GM18505 (cell line): Measurements from ENCODE around the gene TRAF1.
A peak's percentile ranks its signal among the peaks of the same experiment; 100 is the strongest.

ENCODE experiments used
- ATAC-seq: cut with Tn5 transposase; IDR thresholded peaks from one replicate; pipeline ENCODE4 v1.9.1; 2021; ENCODE audit not compliant: unreplicated experiment
- POLR2A ChIP-seq: IDR thresholded peaks from 4 replicates; pipeline ENCODE4 v1.6.1; 2011; ENCODE audit warnings: borderline replicate concordance; ENCODE audit not compliant: insufficient read depth, insufficient read length; ENCODE audit errors: extremely low read depth

Gene TRAF1

GRCh38 chr9:120891884-120892747 lies 34.5 kb downstream of the TRAF1 start:
- ATAC-seq = peak; percentile 28
- TF ChIP-seq POLR2A = peak; percentile 51

GRCh38 chr9:120891245-120891883 lies 35.2 kb downstream of the TRAF1 start:
- ATAC-seq = no peak
- no peak for TF ChIP-seq POLR2A

DNA sequence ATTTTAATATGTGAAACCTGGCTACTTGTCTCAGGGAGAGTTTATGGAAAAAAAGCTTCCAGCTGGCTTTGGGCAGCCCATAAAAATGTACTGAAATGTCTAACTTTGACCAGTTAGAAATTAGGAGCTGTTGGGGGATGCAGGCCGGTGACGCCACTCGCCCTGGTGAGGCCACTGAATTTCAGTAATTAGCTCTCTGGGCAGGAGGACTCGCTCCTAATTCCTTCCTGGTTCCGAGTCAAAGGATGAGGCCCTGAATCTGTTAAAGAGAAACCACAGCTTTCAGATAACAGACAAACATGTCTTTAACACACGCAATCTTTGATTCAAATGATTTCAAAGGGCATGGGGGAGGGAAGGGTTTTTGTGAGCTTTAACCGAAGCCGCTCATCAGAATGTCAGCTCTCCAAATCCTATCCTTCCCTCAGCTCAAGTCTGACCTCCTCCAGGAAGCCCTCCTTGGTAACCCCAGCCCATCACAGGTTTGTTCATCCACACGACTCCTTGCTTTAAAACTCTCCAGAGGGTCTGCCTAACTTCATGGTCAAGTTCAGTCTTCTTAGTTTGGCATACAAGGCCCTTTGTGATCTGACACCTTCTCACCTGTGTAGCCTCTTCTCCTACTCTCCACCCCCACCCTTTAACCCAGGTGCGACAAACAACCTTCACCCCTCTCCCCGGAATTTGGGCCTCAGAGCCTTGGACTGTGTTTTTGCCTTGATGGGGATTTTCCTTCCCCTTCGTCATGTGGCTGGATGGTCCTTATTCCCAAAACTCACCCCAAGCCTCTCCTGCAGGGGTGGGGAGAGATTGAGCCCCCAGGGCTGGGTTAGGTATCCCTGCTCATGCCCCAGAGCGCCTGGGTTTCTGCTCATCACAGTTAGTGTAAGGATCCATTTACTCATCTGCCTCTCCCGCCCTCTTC lies 36.0 kb downstream of the TRAF1 start:
- ATAC-seq = no peak
- no peak for TF ChIP-seq POLR2A

DNA sequence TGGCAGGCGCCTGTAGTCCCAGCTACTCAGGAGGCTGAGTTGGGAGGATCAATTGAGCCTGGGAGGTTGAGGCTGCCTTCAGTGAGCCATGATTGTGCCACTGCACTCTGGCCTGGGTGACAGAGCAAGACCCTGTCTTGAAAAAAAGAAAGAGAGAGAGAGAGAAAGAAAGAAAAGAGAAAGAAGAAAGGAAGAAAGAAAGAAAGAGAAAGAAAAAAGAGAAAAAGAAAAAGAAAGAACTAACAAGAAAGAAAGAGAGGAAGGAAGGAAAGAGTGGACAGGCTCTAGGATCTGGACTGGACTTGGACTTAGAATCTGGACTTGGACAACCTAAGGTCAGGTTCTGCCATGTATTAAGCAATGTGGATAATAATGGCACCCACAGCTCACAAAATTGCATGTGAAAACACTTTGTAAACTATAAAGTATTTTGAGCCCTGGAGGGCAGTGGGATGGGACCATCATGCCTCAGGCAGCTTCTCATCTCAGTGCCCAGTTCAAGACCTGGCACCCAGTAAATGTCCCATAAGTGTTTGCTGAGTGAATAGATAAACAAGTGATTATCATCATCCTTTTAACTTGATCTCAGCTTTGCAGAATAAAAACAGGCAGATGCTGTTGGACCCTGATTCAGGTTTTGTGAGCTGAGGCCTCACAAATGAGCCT lies 36.9 kb downstream of the TRAF1 start:
- no peak for ATAC-seq
- TF ChIP-seq POLR2A = no peak

- no peak for TF ChIP-seq POLR2A
- no peak for ATAC-seq
Measured at GRCh38 chr9:120888626-120889025, 38.0 kb downstream of the TRAF1 start.

- no peak for TF ChIP-seq POLR2A
- ATAC-seq = no peak
Measured at GRCh38 chr9:120886490-120886967, 40.1 kb downstream of the TRAF1 start.

GRCh38 chr9:120885958-120886357 lies 40.6 kb downstream of the TRAF1 start:
- ATAC-seq = no peak
- TF ChIP-seq POLR2A = no peak

- ATAC-seq = no peak
- no peak for TF ChIP-seq POLR2A
Measured at GRCh38 chr9:120885457-120885856, 41.1 kb downstream of the TRAF1 start.

DNA sequence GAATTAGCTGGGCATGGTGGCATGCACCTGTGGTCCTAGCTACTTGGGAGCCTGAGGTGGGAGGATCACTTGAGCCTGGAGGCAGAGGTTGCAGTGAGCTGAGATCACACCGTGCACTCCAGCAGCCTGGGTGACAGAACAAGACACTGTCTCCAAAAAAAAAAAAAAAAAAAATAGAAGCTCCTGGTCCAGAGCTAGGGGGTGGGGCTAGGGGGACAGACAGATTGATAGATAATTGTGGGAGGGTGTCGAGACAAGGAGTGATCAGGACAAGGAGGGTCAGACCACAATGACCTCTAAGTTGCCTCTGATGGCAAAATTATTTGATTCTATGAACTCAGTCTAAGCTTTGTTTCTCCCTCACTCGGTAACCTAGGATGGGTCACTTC lies 43.0 kb downstream of the TRAF1 start:
- ATAC-seq = no peak
- no peak for TF ChIP-seq POLR2A

GRCh38 chr9:120882935-120883607 lies 43.5 kb downstream of the TRAF1 start:
- TF ChIP-seq POLR2A = no peak
- ATAC-seq = no peak

DNA sequence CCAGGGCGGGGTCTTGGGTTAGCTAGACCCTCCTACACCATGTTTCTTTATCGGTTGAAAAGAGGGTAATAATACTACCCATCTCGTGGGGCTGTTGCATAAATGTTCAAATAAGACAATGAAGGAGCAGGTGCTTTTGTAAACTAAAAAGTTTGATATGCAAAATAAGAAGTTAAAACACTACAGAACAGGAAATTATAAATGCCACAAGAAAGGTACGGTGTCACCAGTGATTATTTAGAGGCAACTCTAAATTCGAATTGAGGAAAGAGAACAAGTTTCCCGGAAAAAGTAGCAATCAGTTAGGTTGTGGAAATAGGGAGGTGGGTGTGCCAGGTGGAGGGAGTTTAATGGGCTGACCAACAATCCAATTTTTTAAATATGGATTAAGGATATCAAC lies 47.1 kb downstream of the TRAF1 start:
- no peak for TF ChIP-seq POLR2A
- ATAC-seq = no peak

DNA sequence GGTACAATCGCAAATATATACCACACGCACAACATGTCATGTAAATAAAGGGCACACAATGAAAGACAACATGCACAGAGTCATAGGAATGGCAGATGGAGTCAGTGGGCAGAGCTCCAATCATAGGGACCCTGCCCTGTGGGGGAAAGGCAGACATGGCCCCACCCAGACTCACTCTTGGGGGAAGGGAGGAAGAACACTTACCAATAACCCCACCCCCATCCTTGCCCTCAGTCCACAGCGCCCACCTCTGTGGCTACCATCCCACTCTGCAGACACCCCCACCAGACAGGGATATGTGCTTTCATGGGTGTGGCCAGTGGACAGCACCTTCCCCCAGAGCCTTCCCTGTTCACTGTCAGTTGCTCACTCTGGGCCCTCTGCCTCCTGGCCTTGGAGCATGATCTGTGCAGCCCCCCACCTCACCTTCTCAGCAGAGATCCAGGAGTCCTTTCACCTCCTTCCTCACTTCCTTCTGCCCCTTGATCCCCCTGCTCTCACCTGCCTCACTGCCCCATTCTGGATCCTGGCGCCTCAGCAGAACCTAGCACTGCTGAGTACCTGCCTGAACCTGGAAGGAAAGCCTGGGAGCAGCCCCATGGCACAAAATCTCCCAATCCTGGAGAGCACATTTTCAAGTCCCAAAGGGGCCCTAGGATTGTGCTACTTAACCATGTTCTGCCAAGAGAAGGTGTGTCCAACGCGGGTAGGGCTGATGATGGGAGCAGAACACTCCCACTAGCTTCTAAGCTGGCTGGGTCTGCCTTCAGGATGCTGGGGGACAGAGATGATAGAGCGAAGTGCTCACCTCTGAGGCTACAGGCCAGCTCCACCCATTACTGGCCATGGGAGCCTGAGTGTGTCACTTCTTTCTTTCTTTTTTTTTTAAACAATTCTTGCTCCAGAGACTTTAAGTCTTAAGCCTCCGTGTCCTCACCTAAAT lies 48.1 kb downstream of the TRAF1 start:
- no peak for ATAC-seq
- peak; percentile 46 for TF ChIP-seq POLR2A
